Activated CD4-positive, alpha-beta T cell treated with anti-CD3 and anti-CD28 coated beads, Interleukin-2, amount 50 U/mL, for 1 hour (primary cell): ENCODE results near the gene MAP2K3.
A peak's percentile ranks its signal among the peaks of the same experiment; 100 is the strongest.

ENCODE experiments used
- DNase-seq: peaks from one replicate; pipeline ENCODE4 v3.0.0-alpha.2; 2020

The MAP2K3 gene

GRCh38 chr17:21283482-21284318 is 811 bp upstream of the MAP2K3 start:
- DNase-seq, result no peak

- no peak for DNase-seq
Measured at GRCh38 chr17:21285164-21286065, 904 bp downstream of the MAP2K3 start.

- no peak for DNase-seq
Measured at GRCh38 chr17:21286066-21286770, 1.7 kb downstream of the MAP2K3 start.

- no peak for DNase-seq
Measured at GRCh38 chr17:21286909-21287702, 2.6 kb downstream of the MAP2K3 start.

GRCh38 chr17:21287703-21288449 is 3.4 kb downstream of the MAP2K3 start:
- peak; percentile 95 for DNase-seq

- no peak for DNase-seq
Measured at GRCh38 chr17:21288571-21289017, 4.1 kb downstream of the MAP2K3 start.

GRCh38 chr17:21289175-21289901 is 4.8 kb downstream of the MAP2K3 start:
- DNase-seq, result no peak

- DNase-seq, result no peak
Measured at GRCh38 chr17:21289902-21290571, 5.5 kb downstream of the MAP2K3 start.

GRCh38 chr17:21291357-21291756 is 6.8 kb downstream of the MAP2K3 start:
- DNase-seq, result no peak

GRCh38 chr17:21291862-21292261 is 7.4 kb downstream of the MAP2K3 start:
- DNase-seq, result no peak

- no peak for DNase-seq
Measured at GRCh38 chr17:21292867-21293830, 8.6 kb downstream of the MAP2K3 start.

GRCh38 chr17:21293831-21294210 is 9.3 kb downstream of the MAP2K3 start:
- no peak for DNase-seq

- no peak for DNase-seq
Measured at GRCh38 chr17:21294321-21295035, 10.0 kb downstream of the MAP2K3 start.

GRCh38 chr17:21295036-21295952 is 10.8 kb downstream of the MAP2K3 start:
- DNase-seq, result no peak

GRCh38 chr17:21296097-21297025 is 11.8 kb downstream of the MAP2K3 start:
- no peak for DNase-seq

GRCh38 chr17:21297026-21297520 is 12.6 kb downstream of the MAP2K3 start:
- no peak for DNase-seq
